OCI-LY7 (cell line): Measurements from ENCODE around the gene ULBP3. TPM values are rescaled to one million over a fixed set of nuclear protein-coding genes. Genes with fewer than 3 reads are reported as not detected.

Experiments
- BruUV-seq: library from RNA; stranded (reverse); fragments of 400-500 nt; replicated peaks from 2 replicates; lab custom pipeline; 2021; lab: Mats Ljungman, UMichigan
- CTCF ChIA-PET: fragments of 300-600 bp; sonication (Branson Sonifier 250); formaldehyde crosslinking; loops from one replicate; lab custom pipeline; 2022; ENCODE audit warnings: antibody characterized with exemption; ENCODE audit not compliant: unreplicated experiment; lab: Charles Lee
- POLR2A ChIA-PET: fragments of 300-600 bp; sonication (Branson Sonifier 250); formaldehyde crosslinking; loops from one replicate; lab custom pipeline; 2022; ENCODE audit warnings: antibody characterized with exemption; lab: Charles Lee
- DNase-seq: peaks from one replicate; pipeline ENCODE4 v3.0.0-alpha.2; 2015; ENCODE audit warnings: low spot score
- H2AFZ ChIP-seq: fragments of 200-600 bp; sonication (generic), shearing (Covaris generic); 2 replicates; pipeline ENCODE4 v1.6.1; 2014; ENCODE audit warnings: mild to moderate bottlenecking, antibody characterized with exemption, low read length, moderate library complexity
- H3K27ac ChIP-seq: fragments of 200-600 bp; sonication (generic); 2 replicates; pipeline ENCODE4 v1.5.1; 2014; ENCODE audit warnings: mixed run types, low read depth, mild to moderate bottlenecking, moderate library complexity, low read length, inconsistent platforms; ENCODE audit not compliant: poor library complexity, severe bottlenecking
- H3K36me3 ChIP-seq: fragments of 200-600 bp; sonication (generic); 2 replicates; pipeline ENCODE4 v1.6.1; 2014; ENCODE audit warnings: mild to moderate bottlenecking, antibody characterized with exemption, low read length, moderate library complexity, mixed read lengths; ENCODE audit not compliant: insufficient read depth
- H3K4me1 ChIP-seq: fragments of 200-600 bp; sonication (generic); 2 replicates; pipeline ENCODE4 v1.5.1; 2014; ENCODE audit warnings: mild to moderate bottlenecking, low read length; ENCODE audit not compliant: insufficient read depth, poor library complexity, severe bottlenecking
- H3K4me2 ChIP-seq: fragments of 200-600 bp; sonication (generic); 2 replicates; pipeline ENCODE4 v1.6.1; 2014; ENCODE audit warnings: mild to moderate bottlenecking, low read length
- H3K4me3 ChIP-seq: fragments of 200-600 bp; sonication (generic); 2 replicates; pipeline ENCODE4 v1.5.1; 2014; ENCODE audit warnings: mild to moderate bottlenecking, low read depth, low read length; ENCODE audit not compliant: poor library complexity, severe bottlenecking
- H3K79me2 ChIP-seq: fragments of 200-600 bp; sonication (generic); 2 replicates; pipeline ENCODE4 v1.6.1; 2016; ENCODE audit warnings: low read depth, mild to moderate bottlenecking, low read length, moderate library complexity, mixed read lengths; ENCODE audit not compliant: insufficient read depth
- H3K9me2 ChIP-seq: fragments of 200-600 bp; sonication (generic); 2 replicates; pipeline ENCODE4 v1.6.1; 2016; ENCODE audit warnings: mild to moderate bottlenecking, low read length, mixed read lengths; ENCODE audit not compliant: insufficient read depth
- H3K9me3 ChIP-seq: fragments of 200-600 bp; sonication (generic); 2 replicates; pipeline ENCODE4 v1.6.1; 2014; ENCODE audit warnings: mild to moderate bottlenecking, mixed run types, low read length, mixed read lengths
- H4K20me1 ChIP-seq: fragments of 200-600 bp; sonication (generic); 2 replicates; pipeline ENCODE4 v1.6.1; 2014; ENCODE audit warnings: mild to moderate bottlenecking, antibody characterized with exemption, low read length, moderate library complexity, mixed read lengths; ENCODE audit not compliant: insufficient read depth
- CTCF ChIP-seq: fragments of 200-600 bp; sonication (generic); conservative IDR thresholded peaks from 2 replicates; pipeline ENCODE4 v1.5.1; 2014; ENCODE audit warnings: mild to moderate bottlenecking, antibody characterized with exemption, low read length, moderate library complexity, mixed read lengths
- EZH2phosphoT487 ChIP-seq: fragments of 200-600 bp; sonication (generic); IDR thresholded peaks from 2 replicates; pipeline ENCODE4 v1.6.1; 2018; ENCODE audit warnings: low read depth, borderline replicate concordance, mild to moderate bottlenecking, mixed run types, antibody characterized with exemption, low read length, moderate library complexity, mixed read lengths
- intact Hi-C: fragments of 100-400 bp; cut with micrococcal nuclease; formaldehyde crosslinking; loops from one replicate; pipeline ENCODE4 v1.10.0; 2022; ENCODE audit not compliant: unreplicated experiment
- total RNA-seq, 2 experiments: library from RNA; depleted of rRNA in 1 of 2; stranded (reverse); fragments of >200 nt in 1 of 2; shearing (Covaris generic) in 1 of 2; gene quantifications; 2 replicates each; pipeline ENCODE4 v1.2.3, GENCODE V29; 2014 to 2022

ULBP3 gene
- total RNA-seq, 2 experiments from 2014 or later = 3.5 to 4.3 TPM

- Histone ChIP-seq H3K27ac (no peak overlapping the region), H4K20me1 (no peaks in the 10 kb centered on the region), H3K36me3 (no peaks in the 10 kb centered on the region), H3K79me2 (no peaks in the 10 kb centered on the region), H3K9me2 (no peaks in the 10 kb centered on the region), H3K4me3 (no peak overlapping the region), H3K4me1 (peaks cover 12% of the 10 kb centered on the region), H3K4me2 (no peak overlapping the region), H3K9me3 (no peaks in the 10 kb centered on the region), H2AFZ (no peak overlapping the region)
- POLR2A ChIA-PET = no interaction called here
- no peak for DNase-seq
- intact Hi-C loops = no loop called here
- CTCF ChIA-PET = interaction anchor here (0.6 kb wide), 1 partner anchor 322 kb away, joined by 3 read pairs; no protein-coding TSS in a partner anchor
- TF ChIP-seq EZH2phosphoT487 (no peak), CTCF (no peak)
- no TSS peak for BruUV-seq
These were observed 22.0 kb downstream of the ULBP3 start for GRCh38 chr6:150046943-150047342.

GRCh38 chr6:150044621-150045145 is 24.2 kb downstream of the ULBP3 start:
- Histone ChIP-seq H3K4me1 (peaks cover 12% of the 10 kb centered on the region), H4K20me1 (no peaks in the 10 kb centered on the region), H3K9me2 (no peaks in the 10 kb centered on the region), H3K36me3 (no peaks in the 10 kb centered on the region), H3K4me3 (no peak overlapping the region), H3K79me2 (no peaks in the 10 kb centered on the region), H3K9me3 (no peaks in the 10 kb centered on the region), H3K27ac (no peak overlapping the region), H2AFZ (no peak overlapping the region), H3K4me2 (no peak overlapping the region)
- ChIA-PET CTCF (no interaction called here), POLR2A (interaction anchor here (0.6 to 1.8 kb wide), 3 partner anchors 10 to 347 kb away, joined by 3 to 5 read pairs (median 4); no protein-coding TSS in a partner anchor)
- intact Hi-C loops = no loop called here
- TF ChIP-seq CTCF (no peak), EZH2phosphoT487 (no peak)
- no peak for DNase-seq
- no TSS peak for BruUV-seq
